Activated naive CD4-positive, alpha-beta T cell treated with anti-CD3 and anti-CD28 coated beads, Interleukin-2, amount 50 U/mL, for 24 hours (primary cell): Measurements from ENCODE around the gene CBX3.
A peak's percentile ranks its signal among the peaks of the same experiment; 100 is the strongest.
"Not testable (repeated sequence)": the region's sequence is repeated elsewhere in the genome, so short reads cannot be mapped to it uniquely, and the experiment has no call there.

Source experiments
- H3K27ac Mint-ChIP-seq: one replicate; pipeline ENCODE4 v1.8.0; 2021; ENCODE audit warnings: mild to moderate bottlenecking, mixed read lengths
- H3K27me3 Mint-ChIP-seq: one replicate; pipeline ENCODE4 v1.8.0; 2021; ENCODE audit warnings: mixed read lengths
- H3K36me3 Mint-ChIP-seq: one replicate; pipeline ENCODE4 v1.8.0; 2021; ENCODE audit warnings: mixed read lengths
- H3K4me1 Mint-ChIP-seq: one replicate; pipeline ENCODE4 v1.8.0; 2021; ENCODE audit warnings: mixed read lengths
- H3K4me3 Mint-ChIP-seq: one replicate; pipeline ENCODE4 v1.8.0; 2021; ENCODE audit warnings: mild to moderate bottlenecking, mixed read lengths
- H3K9me3 Mint-ChIP-seq: one replicate; pipeline ENCODE4 v1.8.0; 2021; ENCODE audit warnings: mixed read lengths

CBX3 gene

DNA sequence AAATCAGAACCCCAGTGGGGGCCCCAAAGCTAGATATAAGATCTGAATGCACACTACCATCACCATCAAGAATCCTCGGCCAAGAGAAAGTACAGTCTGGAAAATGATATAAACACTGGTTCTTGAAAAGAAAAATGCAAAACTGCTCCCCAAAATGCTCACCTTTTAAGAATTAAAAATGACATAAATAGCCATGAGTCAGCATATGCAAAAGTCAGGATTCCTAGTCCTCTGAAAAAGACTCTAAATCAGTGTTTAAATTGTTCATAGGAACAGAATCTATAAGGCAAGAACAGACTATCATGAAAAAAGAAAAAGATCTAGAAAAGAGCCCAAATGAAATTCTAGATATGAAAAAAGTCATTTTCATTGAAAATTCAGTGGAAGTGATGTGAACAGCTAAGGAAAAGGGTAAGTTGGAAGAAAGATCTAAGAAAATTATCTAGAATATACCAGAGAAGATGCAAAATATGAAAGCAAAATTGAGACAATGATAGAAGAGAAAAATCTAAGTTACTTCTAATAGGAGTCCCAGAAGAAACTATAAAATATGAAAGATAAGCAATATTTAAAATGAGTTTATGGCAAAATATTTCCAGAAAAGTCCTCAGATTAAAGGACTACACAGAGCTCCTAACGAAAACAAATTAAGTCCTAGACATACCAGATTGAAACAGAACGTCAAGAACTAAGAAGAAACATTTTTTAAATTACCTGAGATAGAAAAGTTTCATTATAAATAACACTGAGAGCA is 19.9 kb upstream of the CBX3 start:
- no peak overlapping the region for H3K4me3 Mint-ChIP-seq
- peaks cover 72% of the 10 kb centered on the region for H3K4me1 Mint-ChIP-seq
- H3K36me3 Mint-ChIP-seq: peaks cover 22% of the 10 kb centered on the region
- H3K9me3 Mint-ChIP-seq: peaks cover 15% of the 10 kb centered on the region
- no peaks in the 10 kb centered on the region for H3K27me3 Mint-ChIP-seq
- H3K27ac Mint-ChIP-seq: peak overlapping the region; percentile 44

DNA sequence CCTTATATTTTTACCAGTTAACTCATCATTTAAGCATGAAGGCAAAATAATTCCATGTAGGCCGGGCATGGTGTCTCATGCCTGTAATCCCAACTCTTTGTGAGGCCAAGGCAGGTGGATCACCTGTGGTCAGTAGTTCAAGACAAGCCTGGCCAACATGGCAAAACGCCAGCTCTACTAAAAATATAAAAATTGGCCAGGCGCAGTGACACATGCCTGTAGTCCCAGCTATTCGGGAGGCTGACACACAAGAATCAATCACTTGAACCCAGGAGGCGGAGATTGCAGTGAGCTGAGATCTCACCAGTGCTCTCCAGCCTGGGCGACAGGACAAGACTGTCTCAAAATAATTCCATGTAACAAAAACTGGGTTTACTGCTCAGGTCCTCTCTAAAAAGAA is 19.3 kb upstream of the CBX3 start:
- peaks cover 24% of the 10 kb centered on the region for H3K36me3 Mint-ChIP-seq
- no peaks in the 10 kb centered on the region for H3K27me3 Mint-ChIP-seq
- peak overlapping the region; percentile 12 for H3K27ac Mint-ChIP-seq
- H3K4me1 Mint-ChIP-seq: peaks cover 77% of the 10 kb centered on the region
- H3K4me3 Mint-ChIP-seq: no peak overlapping the region
- peaks cover 15% of the 10 kb centered on the region for H3K9me3 Mint-ChIP-seq

DNA sequence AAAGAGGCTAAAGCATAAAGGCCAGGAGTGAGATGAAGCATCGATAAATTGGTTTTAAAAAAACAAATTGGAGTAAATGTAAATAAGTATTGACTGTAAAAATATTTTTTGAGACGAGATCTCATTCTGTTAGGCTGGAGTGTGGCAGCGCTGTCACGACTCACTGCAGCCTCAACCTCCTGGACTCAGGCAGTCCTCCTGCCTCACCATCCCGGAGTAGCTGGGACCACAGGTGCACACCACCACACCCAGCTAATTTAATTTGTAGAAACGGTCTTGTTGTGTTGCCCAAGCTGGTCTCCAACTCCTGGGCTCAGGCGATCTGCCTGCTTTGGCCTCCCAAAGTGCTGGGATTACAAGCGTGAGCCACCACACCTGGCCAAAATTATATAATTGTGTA is 18.8 kb upstream of the CBX3 start:
- Mint-ChIP-seq H3K4me1 (peaks cover 77% of the 10 kb centered on the region), H3K36me3 (peaks cover 24% of the 10 kb centered on the region), H3K27ac (peak overlapping the region; percentile 12), H3K27me3 (no peaks in the 10 kb centered on the region), H3K9me3 (peaks cover 15% of the 10 kb centered on the region), H3K4me3 (no peak overlapping the region)

GRCh38 chr7:26183545-26184280 is 17.8 kb upstream of the CBX3 start:
- Mint-ChIP-seq H3K27me3 (no peaks in the 10 kb centered on the region), H3K36me3 (peaks cover 30% of the 10 kb centered on the region), H3K4me1 (peaks cover 81% of the 10 kb centered on the region), H3K9me3 (peaks cover 18% of the 10 kb centered on the region), H3K27ac (peak overlapping the region; percentile 95), H3K4me3 (no peak overlapping the region)

DNA sequence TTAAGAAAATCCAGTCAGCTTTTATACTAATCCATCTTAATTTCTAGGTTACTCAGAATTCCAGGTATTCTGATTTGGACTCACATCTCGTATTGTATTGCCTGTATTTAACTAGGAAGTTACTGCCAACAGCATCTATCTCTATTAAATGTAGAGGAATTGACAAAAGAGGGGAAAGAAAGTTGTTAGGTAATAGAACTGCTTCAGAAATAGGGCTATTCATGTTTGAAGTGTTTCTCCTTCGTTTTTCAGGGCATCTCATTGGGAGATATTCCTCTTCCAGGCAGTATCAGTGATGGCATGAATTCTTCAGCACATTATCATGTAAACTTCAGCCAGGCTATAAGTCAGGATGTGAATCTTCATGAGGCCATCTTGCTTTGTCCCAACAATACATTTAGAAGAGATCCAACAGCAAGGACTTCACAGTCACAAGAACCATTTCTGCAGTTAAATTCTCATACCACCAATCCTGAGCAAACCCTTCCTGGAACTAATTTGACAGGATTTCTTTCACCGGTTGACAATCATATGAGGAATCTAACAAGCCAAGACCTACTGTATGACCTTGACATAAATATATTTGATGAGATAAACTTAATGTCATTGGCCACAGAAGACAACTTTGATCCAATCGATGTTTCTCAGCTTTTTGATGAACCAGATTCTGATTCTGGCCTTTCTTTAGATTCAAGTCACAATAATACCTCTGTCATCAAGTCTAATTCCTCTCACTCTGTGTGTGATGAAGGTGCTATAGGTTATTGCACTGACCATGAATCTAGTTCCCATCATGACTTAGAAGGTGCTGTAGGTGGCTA is 17.1 kb upstream of the CBX3 start:
- peaks cover 18% of the 10 kb centered on the region for H3K9me3 Mint-ChIP-seq
- H3K36me3 Mint-ChIP-seq: peaks cover 36% of the 10 kb centered on the region
- H3K27me3 Mint-ChIP-seq: not testable (repeated sequence)
- H3K4me1 Mint-ChIP-seq: peaks cover 85% of the 10 kb centered on the region
- H3K27ac Mint-ChIP-seq: peak overlapping the region; percentile 95
- peak overlapping the region; percentile 8 for H3K4me3 Mint-ChIP-seq

DNA sequence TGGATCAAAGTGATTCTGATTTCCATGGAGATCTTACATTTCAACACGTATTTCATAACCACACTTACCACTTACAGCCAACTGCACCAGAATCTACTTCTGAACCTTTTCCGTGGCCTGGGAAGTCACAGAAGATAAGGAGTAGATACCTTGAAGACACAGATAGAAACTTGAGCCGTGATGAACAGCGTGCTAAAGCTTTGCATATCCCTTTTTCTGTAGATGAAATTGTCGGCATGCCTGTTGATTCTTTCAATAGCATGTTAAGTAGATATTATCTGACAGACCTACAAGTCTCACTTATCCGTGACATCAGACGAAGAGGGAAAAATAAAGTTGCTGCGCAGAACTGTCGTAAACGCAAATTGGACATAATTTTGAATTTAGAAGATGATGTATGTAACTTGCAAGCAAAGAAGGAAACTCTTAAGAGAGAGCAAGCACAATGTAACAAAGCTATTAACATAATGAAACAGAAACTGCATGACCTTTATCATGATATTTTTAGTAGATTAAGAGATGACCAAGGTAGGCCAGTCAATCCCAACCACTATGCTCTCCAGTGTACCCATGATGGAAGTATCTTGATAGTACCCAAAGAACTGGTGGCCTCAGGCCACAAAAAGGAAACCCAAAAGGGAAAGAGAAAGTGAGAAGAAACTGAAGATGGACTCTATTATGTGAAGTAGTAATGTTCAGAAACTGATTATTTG is 16.3 kb upstream of the CBX3 start:
- Mint-ChIP-seq H3K4me1 (peaks cover 87% of the 10 kb centered on the region), H3K9me3 (peaks cover 18% of the 10 kb centered on the region), H3K27me3 (no peaks in the 10 kb centered on the region), H3K4me3 (peak overlapping the region; percentile 58), H3K27ac (peak overlapping the region; percentile 95), H3K36me3 (peaks cover 39% of the 10 kb centered on the region)

GRCh38 chr7:26185844-26186180 is 15.7 kb upstream of the CBX3 start:
- Mint-ChIP-seq H3K27ac (peak overlapping the region; percentile 95), H3K4me1 (peaks cover 87% of the 10 kb centered on the region), H3K27me3 (no peaks in the 10 kb centered on the region), H3K4me3 (peak overlapping the region; percentile 58), H3K36me3 (peaks cover 42% of the 10 kb centered on the region), H3K9me3 (peaks cover 18% of the 10 kb centered on the region)

GRCh38 chr7:26186364-26187311 is 14.9 kb upstream of the CBX3 start:
- Mint-ChIP-seq H3K27me3 (no peaks in the 10 kb centered on the region), H3K4me1 (peaks cover 89% of the 10 kb centered on the region), H3K27ac (peak overlapping the region; percentile 85), H3K9me3 (peaks cover 18% of the 10 kb centered on the region), H3K36me3 (peaks cover 45% of the 10 kb centered on the region), H3K4me3 (peak overlapping the region; percentile 55)

DNA sequence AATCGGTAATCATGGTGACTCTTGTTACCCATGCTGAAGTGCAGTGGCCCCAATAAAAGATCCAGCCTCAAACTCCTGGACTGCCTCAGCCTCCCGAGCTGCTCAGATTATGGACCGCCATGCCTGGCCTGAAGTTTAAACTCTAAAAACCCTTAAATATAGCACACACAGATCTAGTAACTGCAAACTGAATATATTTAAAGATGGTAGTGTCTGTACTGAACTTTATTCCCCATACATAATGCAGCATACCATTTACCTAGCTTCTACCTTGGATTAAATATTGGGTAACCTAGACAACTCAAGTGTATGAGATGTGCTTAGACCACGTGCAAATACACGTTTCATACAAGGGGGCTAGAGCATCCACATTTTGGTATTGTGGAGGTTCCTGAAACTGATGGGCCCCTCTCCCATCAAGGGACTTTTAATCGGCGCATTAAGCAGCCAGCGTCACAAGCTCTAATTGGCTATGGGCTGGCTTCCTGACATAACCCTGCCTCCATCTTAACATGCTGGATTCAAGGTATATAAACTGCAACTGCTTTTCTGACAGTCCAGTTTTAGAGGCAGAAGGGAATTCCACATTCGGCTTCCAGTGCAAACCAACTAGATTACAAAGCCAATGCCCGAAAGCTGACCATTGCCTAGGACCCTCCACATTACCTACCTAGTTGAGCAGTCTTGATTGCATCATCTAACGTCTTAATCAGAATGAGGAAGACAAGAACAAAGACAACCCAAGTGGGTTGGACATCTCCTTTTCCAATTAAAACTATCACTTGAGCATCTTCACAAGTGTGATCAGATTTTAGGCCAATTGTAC is 14.0 kb upstream of the CBX3 start:
- H3K36me3 Mint-ChIP-seq: peaks cover 51% of the 10 kb centered on the region
- peak overlapping the region; percentile 88 for H3K27ac Mint-ChIP-seq
- peaks cover 18% of the 10 kb centered on the region for H3K9me3 Mint-ChIP-seq
- no peaks in the 10 kb centered on the region for H3K27me3 Mint-ChIP-seq
- peaks cover 89% of the 10 kb centered on the region for H3K4me1 Mint-ChIP-seq
- H3K4me3 Mint-ChIP-seq: peak overlapping the region; percentile 55

DNA sequence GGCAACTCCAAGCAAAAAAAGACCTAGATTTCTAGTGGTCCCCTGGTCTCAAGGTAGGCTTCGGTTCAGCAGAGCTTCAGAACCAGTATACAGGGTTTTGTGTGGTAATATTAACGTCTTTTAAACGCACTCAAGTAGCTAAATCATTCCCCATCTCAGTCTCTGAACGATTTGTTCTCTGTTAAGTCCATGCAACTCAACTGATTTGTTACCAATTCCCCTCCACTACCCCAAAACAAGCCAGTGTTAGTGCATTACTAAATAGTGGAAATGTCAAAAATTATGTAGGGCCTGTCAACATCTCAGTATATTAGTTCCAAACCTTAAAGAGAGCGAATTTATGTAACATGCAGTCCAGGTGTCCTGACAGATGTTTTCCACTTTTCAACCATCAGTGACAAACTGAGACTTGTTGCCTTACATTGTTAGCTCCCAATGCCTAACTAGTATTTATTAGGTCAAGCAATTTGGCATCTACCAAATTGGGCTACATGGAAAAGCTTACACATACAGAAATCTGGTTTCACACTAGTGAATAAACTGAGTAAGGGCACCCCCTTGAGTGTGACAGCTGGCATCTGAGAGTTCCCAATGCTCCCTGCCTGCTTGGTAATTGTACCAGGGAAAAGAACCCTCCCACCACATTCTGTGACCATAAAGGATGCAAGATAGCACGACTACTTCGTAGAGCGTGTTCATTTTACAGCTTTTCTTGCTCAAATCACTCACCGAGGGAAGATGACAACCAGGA is 13.2 kb upstream of the CBX3 start:
- Mint-ChIP-seq H3K9me3 (peaks cover 18% of the 10 kb centered on the region), H3K4me3 (peak overlapping the region; percentile 53), H3K4me1 (peaks cover 97% of the 10 kb centered on the region)

GRCh38 chr7:26188957-26189541 is 12.5 kb upstream of the CBX3 start:
- Mint-ChIP-seq H3K27ac (peak overlapping the region; percentile 88), H3K4me3 (no peak overlapping the region), H3K36me3 (peaks cover 60% of the 10 kb centered on the region)

More for the DNA sequence above, 13.2 kb upstream of the CBX3 start:
- peaks cover 58% of the 10 kb centered on the region for H3K36me3 Mint-ChIP-seq
- no peaks in the 10 kb centered on the region for H3K27me3 Mint-ChIP-seq
- H3K27ac Mint-ChIP-seq: peak overlapping the region; percentile 88

GRCh38 chr7:26189697-26190096 is 11.8 kb upstream of the CBX3 start:
- H3K36me3 Mint-ChIP-seq: peaks cover 60% of the 10 kb centered on the region
- H3K27me3 Mint-ChIP-seq: no peaks in the 10 kb centered on the region
- H3K4me1 Mint-ChIP-seq: peaks cover 98% of the 10 kb centered on the region
- H3K27ac Mint-ChIP-seq: peak overlapping the region; percentile 8
- peaks cover 15% of the 10 kb centered on the region for H3K9me3 Mint-ChIP-seq
- H3K4me3 Mint-ChIP-seq: no peak overlapping the region

More at GRCh38 chr7:26188957-26189541, 12.5 kb upstream of the CBX3 start:
- Mint-ChIP-seq H3K27me3 (no peaks in the 10 kb centered on the region), H3K9me3 (peaks cover 18% of the 10 kb centered on the region), H3K4me1 (peaks cover 98% of the 10 kb centered on the region)

DNA sequence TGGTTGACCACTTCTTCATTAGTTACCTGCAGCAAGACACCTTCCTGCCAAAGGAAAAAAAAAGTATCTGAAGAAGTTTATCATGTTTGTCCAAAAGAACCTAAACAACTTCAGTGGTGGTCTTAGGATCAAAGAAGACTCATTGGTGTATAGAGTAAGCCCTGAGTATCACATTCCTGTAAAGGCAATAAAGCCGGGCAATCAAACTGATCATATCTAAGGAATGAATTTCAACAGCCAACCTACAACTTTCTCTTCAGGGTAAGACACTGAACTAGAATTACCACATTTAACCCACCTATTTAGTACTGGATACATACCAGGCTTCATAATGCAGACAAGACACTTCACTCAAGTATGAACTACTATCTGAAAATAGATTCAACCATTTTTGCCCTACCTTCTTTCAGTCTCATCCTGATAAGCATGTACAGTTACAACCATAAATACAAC is 11.1 kb upstream of the CBX3 start:
- H3K27ac Mint-ChIP-seq: peak overlapping the region; percentile 72
- peaks cover 94% of the 10 kb centered on the region for H3K4me1 Mint-ChIP-seq
- peaks cover 7% of the 10 kb centered on the region for H3K9me3 Mint-ChIP-seq
- peak overlapping the region; percentile 33 for H3K4me3 Mint-ChIP-seq
- no peaks in the 10 kb centered on the region for H3K27me3 Mint-ChIP-seq
- peaks cover 58% of the 10 kb centered on the region for H3K36me3 Mint-ChIP-seq
